HepG2 (cell line): Measurements from ENCODE around the gene KCNJ6. TPM values are rescaled to one million over a fixed set of nuclear protein-coding genes. Genes with fewer than 3 reads are reported as not detected.

Source experiments
- ATAC-seq: fragments of 200-7000 bp; cut with Tn5 transposase; 3 replicates; pipeline ENCODE4 v1.9.1; 2020; ENCODE audit warnings: mild to moderate bottlenecking, moderate library complexity
- BruUV-seq: library from RNA; stranded (reverse); fragments of 400-500 nt; replicated peaks from 2 replicates; lab custom pipeline; 2021; lab: Mats Ljungman, UMichigan
- CTCF ChIA-PET: fragments of 300-600 bp; formaldehyde crosslinking; extraction: SDS; loops from one replicate; lab custom pipeline; 2021; ENCODE audit warnings: low total read pairs, inconsistent platforms, low intra/inter-chr PET ratio; lab: Yijun Ruan, JAX
- POLR2A ChIA-PET: fragments of 350-600 bp; sonication (Branson Sonifier 250); formaldehyde crosslinking; loops from one replicate; lab custom pipeline; 2020; ENCODE audit warnings: antibody characterized with exemption, inconsistent platforms; lab: Yijun Ruan, JAX
- DNase-seq: peaks from one replicate; pipeline ENCODE4 v3.0.0-alpha.2; 2015; ENCODE audit warnings: low spot score
- FAIRE-seq: peaks from 3 replicates; lab custom pipeline; 2011; peaks lifted over from hg19 to GRCh38; lab: Jason Lieb, UNC
- H2AFZ ChIP-seq: one replicate; pipeline ENCODE4 v1.6.1; 2011; ENCODE audit warnings: low read length, inconsistent platforms
- H3K27ac ChIP-seq: fragments of 300-600 bp; 3 replicates; pipeline ENCODE4 v1.8.0; 2011; ENCODE audit warnings: mixed run types, mild to moderate bottlenecking, mixed read lengths, low read length, inconsistent platforms; ENCODE audit not compliant: insufficient read depth; ENCODE audit errors: extremely low read length
- H3K27me3 ChIP-seq, 2 experiments: fragments of 200-600 bp in 1 of 2; 2 replicates in 1 of 2; 3 replicates in 1 of 2; pipeline versions ENCODE4 v1.6.0 to v1.8.0; 2011; ENCODE audit warnings: low read length in 2 of 2, mild to moderate bottlenecking in 2 of 2, moderate library complexity in 2 of 2, inconsistent platforms in 1 of 2; ENCODE audit not compliant: insufficient read depth in 2 of 2, control insufficient read depth in 1 of 2
- H3K36me3 ChIP-seq, 2 experiments: fragments of 200-600 bp in 1 of 2; replicated peaks in 1 of 2; 2 replicates in 1 of 2; 3 replicates in 1 of 2; pipeline versions ENCODE4 v1.5.1 to v1.8.0; 2011; ENCODE audit warnings: low read length in 2 of 2, inconsistent platforms in 1 of 2; ENCODE audit not compliant: insufficient read depth in 2 of 2, control insufficient read depth in 1 of 2
- H3K4me1 ChIP-seq: 2 replicates; pipeline ENCODE4 v1.5.1; 2012; ENCODE audit warnings: low read length, inconsistent platforms; ENCODE audit not compliant: insufficient read depth
- H3K4me2 ChIP-seq: 2 replicates; pipeline ENCODE4 v1.6.0; 2011; ENCODE audit warnings: low read depth, low read length, inconsistent platforms
- H3K4me3 ChIP-seq, 3 experiments: fragments of 200-600 bp in 1 of 3; sonication (generic), shearing (Covaris generic) in 1 of 3; replicated peaks in 1 of 3; 2 replicates each; pipeline ENCODE4 v1.5.1; 2011 to 2016; ENCODE audit warnings: low read length in 3 of 3, inconsistent platforms in 2 of 3, low read depth in 2 of 3, mild to moderate bottlenecking in 2 of 3, control low read depth in 1 of 3, mixed read lengths in 1 of 3; ENCODE audit not compliant: insufficient read depth in 1 of 3
- H3K79me2 ChIP-seq: one replicate; pipeline ENCODE4 v1.6.1; 2011; ENCODE audit warnings: low read length, inconsistent platforms; ENCODE audit not compliant: insufficient read depth
- H3K9ac ChIP-seq: 2 replicates; pipeline ENCODE4 v1.6.0; 2011; ENCODE audit warnings: mild to moderate bottlenecking, low read depth, low read length, inconsistent platforms; ENCODE audit not compliant: insufficient read depth
- H3K9me3 ChIP-seq: 2 replicates; pipeline ENCODE4 v1.5.1; 2012; ENCODE audit warnings: mild to moderate bottlenecking, low read length
- H4K20me1 ChIP-seq: 2 replicates; pipeline ENCODE4 v1.6.0; 2011; ENCODE audit warnings: inconsistent platforms, mild to moderate bottlenecking, low read length, moderate library complexity; ENCODE audit not compliant: insufficient read depth
- CBX5 ChIP-seq: sonication (generic); formaldehyde crosslinking; IDR thresholded peaks from 2 replicates; pipeline ENCODE4 v1.4.0; 2020; ENCODE audit warnings: missing genetic modification reagents, borderline replicate concordance
- DBP ChIP-seq: sonication (generic); formaldehyde crosslinking; IDR thresholded peaks from 2 replicates; pipeline ENCODE4 v1.4.0; 2020; ENCODE audit warnings: missing genetic modification reagents; ENCODE audit errors: not compliant biosample characterization
- EED ChIP-seq: sonication (generic); formaldehyde crosslinking; IDR thresholded peaks from 2 replicates; pipeline ENCODE4 v1.5.0; 2020; ENCODE audit warnings: mild to moderate bottlenecking, missing genetic modification reagents
- FOSL1 ChIP-seq: sonication (generic); formaldehyde crosslinking; IDR thresholded peaks from 2 replicates; pipeline ENCODE4 v1.9.0; 2021; ENCODE audit warnings: missing genetic modification reagents, borderline replicate concordance
- FOXK1 ChIP-seq: sonication (generic); formaldehyde crosslinking; IDR thresholded peaks from 2 replicates; pipeline ENCODE4 v1.4.0; 2020; ENCODE audit warnings: low read depth, missing genetic modification reagents, borderline replicate concordance
- HNRNPK ChIP-seq: fragments of 200-400 bp; formaldehyde crosslinking; IDR thresholded peaks from 2 replicates; pipeline ENCODE4 v1.6.1; 2018; ENCODE audit warnings: low read length, low read depth, moderate library complexity, mild to moderate bottlenecking; ENCODE audit not compliant: poor library complexity, severe bottlenecking
- IRF1 ChIP-seq: sonication (generic); formaldehyde crosslinking; IDR thresholded peaks from 2 replicates; pipeline ENCODE4 v1.4.0; 2020; ENCODE audit warnings: low read depth, mild to moderate bottlenecking, missing genetic modification reagents
- KDM5B ChIP-seq: sonication (generic); formaldehyde crosslinking; IDR thresholded peaks from 2 replicates; pipeline ENCODE4 v1.4.0; 2020; ENCODE audit warnings: missing genetic modification reagents, mild to moderate bottlenecking, borderline replicate concordance
- MTA1 ChIP-seq: sonication (generic); formaldehyde crosslinking; IDR thresholded peaks from 2 replicates; pipeline ENCODE4 v1.4.0; 2020; ENCODE audit warnings: missing genetic modification reagents, mild to moderate bottlenecking, borderline replicate concordance
- ZC3H4 ChIP-seq: sonication (generic); formaldehyde crosslinking; IDR thresholded peaks from 2 replicates; pipeline ENCODE4 v1.4.0; 2020; ENCODE audit warnings: missing genetic modification reagents, borderline replicate concordance
- ZFP36L1 ChIP-seq: sonication (generic); formaldehyde crosslinking; IDR thresholded peaks from 2 replicates; pipeline ENCODE4 v1.8.0; 2022; ENCODE audit warnings: mild to moderate bottlenecking, missing genetic modification reagents, moderate library complexity
- ZNF350 ChIP-seq: sonication (generic); formaldehyde crosslinking; IDR thresholded peaks from 2 replicates; pipeline ENCODE4 v1.4.0; 2020; ENCODE audit warnings: mild to moderate bottlenecking, low read depth, missing genetic modification reagents, borderline replicate concordance
- ZNF549 ChIP-seq: sonication (generic); formaldehyde crosslinking; IDR thresholded peaks from 2 replicates; pipeline ENCODE4 v1.5.0; 2020; ENCODE audit warnings: missing genetic modification reagents
- ZNF777 ChIP-seq: sonication (generic); formaldehyde crosslinking; IDR thresholded peaks from 2 replicates; pipeline ENCODE4 v1.4.0; 2020; ENCODE audit warnings: missing genetic modification reagents
- ZNF878 ChIP-seq: sonication (generic); formaldehyde crosslinking; IDR thresholded peaks from 2 replicates; pipeline ENCODE4 v1.8.1; 2023; ENCODE audit warnings: mild to moderate bottlenecking, missing genetic modification reagents, moderate library complexity
- WGBS: methylation state at CpG from one replicate; pipeline ENCODE4 v1.1.6; 2017; ENCODE audit warnings: low lambda C conversion rate; 5-methylcytosine and 5-hydroxymethylcytosine counted together
- in situ Hi-C: cut with HindIII; loops from 2 replicates; pipeline ENCODE4 v1.10.0; 2017; ENCODE audit warnings: low pct_unique_long_range_greater_than_20kb; ENCODE audit not compliant: extremely low pct_ligation_motif_present
- intact Hi-C: fragments of 100-400 bp; cut with micrococcal nuclease; formaldehyde crosslinking; loops from one replicate; pipeline ENCODE4 v1.10.0; 2022; ENCODE audit not compliant: unreplicated experiment
- polyA plus RNA-seq, 8 experiments: library from polyadenylated mRNA; depleted of rRNA in 3 of 8; stranded (reverse) in 7 of 8; unstranded in 1 of 8; fragments of >200 nt; fragmentation: Illumina TruSeq in 4 of 8; extraction: Trizol in 4 of 8; gene quantifications; 2 replicates each; pipeline versions ENCODE4 v1.2.1 to v1.2.3, GENCODE V29; 2011 to 2016; ENCODE audit warnings: low read depth in 4 of 8, missing spikeins in 1 of 8, mixed read lengths in 1 of 8; ENCODE audit not compliant: insufficient read depth in 1 of 8
- total RNA-seq, 5 experiments: library from RNA; depleted of rRNA; stranded (reverse); fragments of >200 nt; fragmentation: Illumina TruSeq; extraction: Trizol; gene quantifications; 2 replicates each; pipeline ENCODE4 v1.2.3, GENCODE V29; 2016; ENCODE audit warnings: low read depth in 1 of 5
- TF ChIP-seq, protein P1 (sequence below): IDR thresholded peaks from 2 replicates; pipeline ENCODE4 v1.6.1; 2016
- TF ChIP-seq, protein P2 (sequence below): sonication (generic); formaldehyde crosslinking; IDR thresholded peaks from 2 replicates; pipeline ENCODE4 v1.4.0; 2020; ENCODE audit warnings: missing genetic modification reagents

KCNJ6 gene
- total and polyA plus RNA-seq, 2 of the 13 experiments (the other 11 are each of a cell fraction or from before 2014, with no cell fraction given) = not detected

DNA sequence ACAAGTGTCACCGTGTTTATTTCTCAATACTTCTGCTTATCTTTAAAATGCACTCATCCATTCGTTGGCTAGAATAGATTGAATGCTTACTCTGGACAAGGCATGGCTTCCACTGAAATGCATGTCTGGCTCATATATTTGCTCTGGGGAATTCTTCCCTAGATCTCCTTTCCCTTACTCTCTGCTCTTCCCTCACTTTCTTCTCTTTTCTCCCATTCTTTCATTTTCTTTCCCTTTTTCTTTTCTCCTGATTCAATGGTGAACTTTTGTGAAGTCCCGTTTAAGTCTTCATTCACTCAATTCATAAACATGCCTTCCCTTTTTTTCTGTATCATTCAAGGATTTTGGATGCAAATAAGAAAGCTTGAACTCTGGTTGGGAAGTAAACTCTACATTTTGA is 315.2 kb downstream of the KCNJ6 start:
- no peaks in the 10 kb centered on the region for H3K4me1 ChIP-seq
- H3K27ac ChIP-seq = no peak overlapping the region
- intact Hi-C loops = no loop called here
- H4K20me1 ChIP-seq = no peaks in the 10 kb centered on the region
- ATAC-seq (no peak), FAIRE-seq (no peak), DNase-seq (no peak)
- no peak overlapping the region for H3K4me2 ChIP-seq
- in situ Hi-C loops = no loop called here
- no peak overlapping the region for H3K9ac ChIP-seq
- ChIA-PET POLR2A (no interaction called here), CTCF (no interaction called here)
- 13% methylated on average over 3 of the region's 3 CpGs for WGBS
- H3K9me3 ChIP-seq = no peaks in the 10 kb centered on the region
- no peaks in the 10 kb centered on the region for H3K79me2 ChIP-seq
- no peak overlapping the region for H2AFZ ChIP-seq
- BruUV-seq = no TSS peak
- no peak overlapping the region for H3K4me3 ChIP-seq
- H3K27me3 ChIP-seq = peaks cover 0 to 12% of the 10 kb centered on the region in 2 experiments; a peak in 3 of 5 replicates
- no peaks in the 10 kb centered on the region for H3K36me3 ChIP-seq
- no peak for TF ChIP-seq ZC3H4 (CRISPR knock-in tag)
- no peak for TF ChIP-seq HNRNPK
- TF ChIP-seq ZNF777 (CRISPR knock-in tag) = no peak
- TF ChIP-seq, protein P1, sequence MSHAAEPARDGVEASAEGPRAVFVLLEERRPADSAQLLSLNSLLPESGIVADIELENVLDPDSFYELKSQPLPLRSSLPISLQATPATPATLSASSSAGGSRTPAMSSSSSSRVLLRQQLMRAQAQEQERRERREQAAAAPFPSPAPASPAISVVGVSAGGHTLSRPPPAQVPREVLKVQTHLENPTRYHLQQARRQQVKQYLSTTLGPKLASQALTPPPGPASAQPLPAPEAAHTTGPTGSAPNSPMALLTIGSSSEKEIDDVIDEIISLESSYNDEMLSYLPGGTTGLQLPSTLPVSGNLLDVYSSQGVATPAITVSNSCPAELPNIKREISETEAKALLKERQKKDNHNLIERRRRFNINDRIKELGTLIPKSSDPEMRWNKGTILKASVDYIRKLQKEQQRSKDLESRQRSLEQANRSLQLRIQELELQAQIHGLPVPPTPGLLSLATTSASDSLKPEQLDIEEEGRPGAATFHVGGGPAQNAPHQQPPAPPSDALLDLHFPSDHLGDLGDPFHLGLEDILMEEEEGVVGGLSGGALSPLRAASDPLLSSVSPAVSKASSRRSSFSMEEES (CRISPR knock-in tag) = no peak
- TF ChIP-seq ZFP36L1 (CRISPR knock-in tag) = no peak
- no peak for TF ChIP-seq DBP (CRISPR knock-in tag)
- no peak for TF ChIP-seq MTA1 (CRISPR knock-in tag)
- TF ChIP-seq, protein P2, sequence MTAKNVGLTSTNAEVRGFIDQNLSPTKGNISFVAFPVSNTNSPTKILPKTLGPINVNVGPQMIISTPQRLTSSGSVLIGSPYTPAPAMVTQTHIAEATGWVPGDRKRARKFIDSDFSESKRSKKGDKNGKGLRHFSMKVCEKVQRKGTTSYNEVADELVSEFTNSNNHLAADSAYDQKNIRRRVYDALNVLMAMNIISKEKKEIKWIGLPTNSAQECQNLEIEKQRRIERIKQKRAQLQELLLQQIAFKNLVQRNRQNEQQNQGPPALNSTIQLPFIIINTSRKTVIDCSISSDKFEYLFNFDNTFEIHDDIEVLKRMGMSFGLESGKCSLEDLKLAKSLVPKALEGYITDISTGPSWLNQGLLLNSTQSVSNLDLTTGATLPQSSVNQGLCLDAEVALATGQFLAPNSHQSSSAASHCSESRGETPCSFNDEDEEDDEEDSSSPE = no peak
- TF ChIP-seq ZNF878 = no peak
- TF ChIP-seq ZNF549 (CRISPR knock-in tag) = no peak
- TF ChIP-seq ZNF350 = no peak
- no peak for TF ChIP-seq FOSL1
- TF ChIP-seq FOXK1 (CRISPR knock-in tag) = no peak
- TF ChIP-seq CBX5 (CRISPR knock-in tag) = no peak
- TF ChIP-seq EED (CRISPR knock-in tag) = no peak
- TF ChIP-seq KDM5B (CRISPR knock-in tag) = no peak
- no peak for TF ChIP-seq IRF1 (CRISPR knock-in tag)
